Measurements from ENCODE around the gene AQP12B.
"Not testable (repeated sequence)": the region's sequence is repeated elsewhere in the genome, so short reads cannot be mapped to it uniquely, and the experiment has no call there.

AQP12B gene

DNA sequence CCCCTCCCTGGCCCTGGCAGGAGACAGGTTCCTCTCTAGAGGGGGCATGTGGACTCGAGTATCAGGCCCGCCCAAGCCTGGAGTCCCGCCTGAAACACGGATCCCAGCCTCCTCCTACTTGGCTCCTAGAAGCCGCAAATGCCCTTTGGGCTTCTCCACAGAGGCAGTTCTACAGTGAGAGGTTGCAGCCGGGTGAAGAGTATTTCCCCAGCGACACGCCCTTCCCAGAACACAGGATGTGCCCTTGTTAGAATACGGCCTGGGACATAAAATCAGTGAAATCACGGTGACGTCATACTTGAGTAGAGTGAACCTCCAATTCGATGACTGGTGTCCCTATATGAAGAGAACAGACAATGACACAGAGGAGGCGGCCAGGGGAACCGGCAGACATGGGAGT, 4.6 kb downstream of the AQP12B start:
- H3K4me1 ChIP-seq (ENCODE audit: insufficient read depth, low read length); ATAC-seq (ENCODE audit: insufficient read depth, low read depth); H3K27ac ChIP-seq (ENCODE audit: low read length); H3K36me3 ChIP-seq (ENCODE audit: insufficient read depth, low read length); H3K9ac ChIP-seq (ENCODE audit: low read depth, low read length); H2AFZ ChIP-seq (ENCODE audit: low read depth, low read length); DNase-seq; H3K27me3 ChIP-seq (ENCODE audit: insufficient read depth, low read length, poor library complexity); H3K79me2 ChIP-seq (ENCODE audit: insufficient read depth, low read length); H3K4me3 ChIP-seq (ENCODE audit: low read depth in 1 of 2, low read length in 2 of 2); H3K9me3 ChIP-seq (ENCODE audit: insufficient read depth, low read length, severe bottlenecking); H3K4me2 ChIP-seq (ENCODE audit: insufficient read depth, low read length); H4K20me1 ChIP-seq (ENCODE audit: insufficient read depth, low read length): not testable (repeated sequence)

DNA sequence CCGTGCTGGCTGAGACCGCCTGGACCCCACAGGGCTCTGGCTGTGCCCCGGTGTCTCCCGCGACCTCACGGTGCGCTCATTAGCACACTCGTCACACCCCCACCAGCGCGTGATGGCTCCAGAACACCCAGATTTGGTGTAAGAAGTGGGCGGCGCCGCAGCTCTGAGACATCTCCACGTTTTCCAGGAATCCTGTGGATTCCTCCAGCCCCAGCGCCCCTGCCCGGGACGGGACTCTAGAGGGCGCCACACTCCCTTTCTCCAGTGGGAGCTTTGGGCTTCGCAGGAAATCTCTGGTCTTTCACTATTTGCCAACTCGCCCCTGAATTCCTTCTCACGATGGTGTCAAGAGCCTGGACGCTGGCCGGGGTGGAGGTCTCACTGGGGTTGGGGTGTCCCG, 7.3 kb downstream of the AQP12B start:
- not testable (repeated sequence) for ATAC-seq (ENCODE audit: insufficient read depth, low read depth); H3K79me2 ChIP-seq (ENCODE audit: insufficient read depth, low read length); H3K27ac ChIP-seq (ENCODE audit: low read length); H3K4me1 ChIP-seq (ENCODE audit: insufficient read depth, low read length); H3K9me3 ChIP-seq (ENCODE audit: insufficient read depth, low read length, severe bottlenecking); H3K27me3 ChIP-seq (ENCODE audit: insufficient read depth, low read length, poor library complexity); H3K36me3 ChIP-seq (ENCODE audit: insufficient read depth, low read length); H3K4me3 ChIP-seq (ENCODE audit: low read depth in 1 of 2, low read length in 2 of 2); H4K20me1 ChIP-seq (ENCODE audit: insufficient read depth, low read length); H3K9ac ChIP-seq (ENCODE audit: low read depth, low read length); H3K4me2 ChIP-seq (ENCODE audit: insufficient read depth, low read length); DNase-seq; H2AFZ ChIP-seq (ENCODE audit: low read depth, low read length)

DNA sequence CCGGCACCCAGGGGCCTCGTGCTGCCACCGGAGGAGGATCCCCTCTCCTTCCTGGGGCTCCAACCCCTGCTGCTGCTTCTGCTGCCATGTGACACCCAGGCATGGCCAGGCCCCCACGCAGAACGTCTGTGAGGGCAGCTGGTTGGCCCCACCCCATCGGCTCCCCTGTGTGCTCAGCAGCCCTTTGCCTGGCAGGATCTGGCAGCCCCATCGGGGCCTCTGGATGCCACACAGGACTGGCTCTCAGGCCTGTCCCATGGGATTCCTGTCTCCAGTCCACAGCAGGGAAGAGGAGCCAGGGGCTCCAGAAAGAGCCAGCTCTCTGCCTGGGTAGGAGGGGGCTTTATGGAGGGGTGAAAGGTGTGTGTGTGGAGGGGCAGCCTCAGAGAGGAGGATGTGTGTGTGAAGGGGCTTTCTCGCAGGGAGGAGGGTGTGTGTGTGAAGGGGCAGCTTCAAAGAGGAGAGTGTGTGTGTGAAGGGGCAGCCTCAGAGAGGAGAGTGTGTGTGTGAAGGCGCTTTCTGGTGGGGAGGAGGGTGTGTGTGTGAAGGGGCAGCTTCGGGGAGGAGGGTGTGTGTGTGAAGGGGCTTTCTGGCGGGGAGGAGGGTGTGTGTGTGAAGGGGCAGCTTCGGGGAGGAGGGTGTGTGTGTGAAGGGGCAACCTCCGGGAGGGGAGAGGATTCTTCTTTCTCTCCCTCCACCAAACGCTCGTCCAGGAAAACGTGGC, 8.1 kb downstream of the AQP12B start:
- H3K4me1 ChIP-seq (ENCODE audit: insufficient read depth, low read length); ATAC-seq (ENCODE audit: insufficient read depth, low read depth); H3K9me3 ChIP-seq (ENCODE audit: insufficient read depth, low read length, severe bottlenecking); H4K20me1 ChIP-seq (ENCODE audit: insufficient read depth, low read length); H3K36me3 ChIP-seq (ENCODE audit: insufficient read depth, low read length); DNase-seq; H3K9ac ChIP-seq (ENCODE audit: low read depth, low read length); H3K4me3 ChIP-seq (ENCODE audit: low read depth in 1 of 2, low read length in 2 of 2); H3K79me2 ChIP-seq (ENCODE audit: insufficient read depth, low read length); H3K4me2 ChIP-seq (ENCODE audit: insufficient read depth, low read length); H3K27ac ChIP-seq (ENCODE audit: low read length); H3K27me3 ChIP-seq (ENCODE audit: insufficient read depth, low read length, poor library complexity); H2AFZ ChIP-seq (ENCODE audit: low read depth, low read length): not testable (repeated sequence)

DNA sequence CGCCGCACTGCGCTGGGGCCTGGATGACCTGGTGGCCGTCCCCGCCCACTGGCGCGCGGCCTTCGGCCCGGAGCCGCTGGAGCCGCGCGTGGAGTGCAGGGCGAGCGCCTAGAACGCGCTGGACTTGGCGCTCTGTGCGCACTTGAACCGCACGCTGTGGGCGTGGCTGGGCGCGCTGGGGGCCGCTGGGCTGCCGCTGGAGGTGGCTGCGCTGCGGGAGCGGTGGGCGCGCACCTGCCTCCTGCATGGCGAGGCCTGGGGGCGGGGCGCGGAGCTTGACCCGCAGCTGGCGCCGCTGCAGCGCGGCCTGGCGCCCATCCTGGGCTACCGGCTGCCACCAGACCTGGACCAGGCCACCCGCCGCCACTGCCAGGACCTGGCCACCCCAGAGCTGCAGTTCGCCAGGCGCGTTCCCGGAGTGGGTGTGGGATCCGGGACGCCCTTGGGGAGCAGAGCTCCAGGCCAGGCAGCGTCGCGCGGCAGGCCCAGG, 9.9 kb downstream of the AQP12B start:
- TF ChIP-seq EZH2 (IDR thresholded peaks at IDR 0.05; ENCODE audit: borderline replicate concordance, low read depth, low read length, severe bottlenecking) = no peak
- TF ChIP-seq, protein P1, sequence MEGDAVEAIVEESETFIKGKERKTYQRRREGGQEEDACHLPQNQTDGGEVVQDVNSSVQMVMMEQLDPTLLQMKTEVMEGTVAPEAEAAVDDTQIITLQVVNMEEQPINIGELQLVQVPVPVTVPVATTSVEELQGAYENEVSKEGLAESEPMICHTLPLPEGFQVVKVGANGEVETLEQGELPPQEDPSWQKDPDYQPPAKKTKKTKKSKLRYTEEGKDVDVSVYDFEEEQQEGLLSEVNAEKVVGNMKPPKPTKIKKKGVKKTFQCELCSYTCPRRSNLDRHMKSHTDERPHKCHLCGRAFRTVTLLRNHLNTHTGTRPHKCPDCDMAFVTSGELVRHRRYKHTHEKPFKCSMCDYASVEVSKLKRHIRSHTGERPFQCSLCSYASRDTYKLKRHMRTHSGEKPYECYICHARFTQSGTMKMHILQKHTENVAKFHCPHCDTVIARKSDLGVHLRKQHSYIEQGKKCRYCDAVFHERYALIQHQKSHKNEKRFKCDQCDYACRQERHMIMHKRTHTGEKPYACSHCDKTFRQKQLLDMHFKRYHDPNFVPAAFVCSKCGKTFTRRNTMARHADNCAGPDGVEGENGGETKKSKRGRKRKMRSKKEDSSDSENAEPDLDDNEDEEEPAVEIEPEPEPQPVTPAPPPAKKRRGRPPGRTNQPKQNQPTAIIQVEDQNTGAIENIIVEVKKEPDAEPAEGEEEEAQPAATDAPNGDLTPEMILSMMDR (IDR thresholded peaks at IDR 0.05; ENCODE audit: borderline replicate concordance, extremely low read depth, low read length, poor library complexity, severe bottlenecking) = no peak
- Histone ChIP-seq H3K9me3 (ENCODE audit: insufficient read depth, low read length, severe bottlenecking) (no peaks in the 10 kb centered on the region), H3K9ac (ENCODE audit: low read depth, low read length) (no peak overlapping the region), H3K4me3 (ENCODE audit: low read depth in 1 of 2, low read length in 2 of 2) (no peak overlapping the region), H3K4me1 (ENCODE audit: insufficient read depth, low read length) (no peaks in the 10 kb centered on the region), H3K36me3 (ENCODE audit: insufficient read depth, low read length) (no peaks in the 10 kb centered on the region), H3K4me2 (ENCODE audit: insufficient read depth, low read length) (no peak overlapping the region), H2AFZ (ENCODE audit: low read depth, low read length) (no peak overlapping the region), H3K27ac (ENCODE audit: low read length) (no peak overlapping the region), H3K79me2 (ENCODE audit: insufficient read depth, low read length) (no peaks in the 10 kb centered on the region), H4K20me1 (ENCODE audit: insufficient read depth, low read length) (no peaks in the 10 kb centered on the region), H3K27me3 (ENCODE audit: insufficient read depth, low read length, poor library complexity) (peaks cover 4% of the 10 kb centered on the region)
- no peak for ATAC-seq (ENCODE audit: insufficient read depth, low read depth)
- no peak for DNase-seq

DNA sequence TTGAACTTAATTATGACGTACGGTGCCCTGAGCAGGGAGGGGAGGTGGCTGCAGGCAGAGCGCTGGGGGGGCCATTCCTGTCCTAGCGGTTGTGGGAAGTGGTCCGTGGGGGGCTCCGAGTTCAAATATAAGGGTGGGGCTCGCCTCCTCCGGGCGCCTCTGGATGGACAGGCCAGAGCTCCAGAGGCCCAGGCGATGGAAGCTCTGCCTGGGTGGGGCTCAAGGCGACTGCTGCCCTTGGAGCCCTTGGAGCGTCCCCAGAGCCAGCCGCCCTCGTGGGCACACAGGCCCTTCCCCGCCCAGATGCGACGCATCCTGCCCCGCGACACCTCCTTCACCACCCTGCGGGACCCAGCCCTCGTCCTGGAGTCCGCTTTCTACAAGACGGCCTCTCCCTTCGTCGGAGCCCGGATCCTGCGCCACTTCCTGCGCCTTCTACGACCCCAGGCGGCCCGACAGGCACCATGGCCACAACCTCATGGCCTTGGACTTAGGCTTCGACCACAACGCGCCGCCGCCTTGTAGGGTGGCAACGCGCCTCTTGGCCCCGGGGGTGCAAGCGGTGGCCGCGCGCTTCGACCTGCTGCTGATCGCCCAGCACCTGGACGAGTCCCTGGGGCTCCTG, 10.5 kb downstream of the AQP12B start:
- H3K4me2 ChIP-seq (ENCODE audit: insufficient read depth, low read length) = no peak overlapping the region
- no peak overlapping the region for H2AFZ ChIP-seq (ENCODE audit: low read depth, low read length)
- peaks cover 8% of the 10 kb centered on the region for H3K27me3 ChIP-seq (ENCODE audit: insufficient read depth, low read length, poor library complexity)
- H3K79me2 ChIP-seq (ENCODE audit: insufficient read depth, low read length) = no peaks in the 10 kb centered on the region
- no peaks in the 10 kb centered on the region for H3K4me1 ChIP-seq (ENCODE audit: insufficient read depth, low read length)
- no peaks in the 10 kb centered on the region for H3K36me3 ChIP-seq (ENCODE audit: insufficient read depth, low read length)
- no peaks in the 10 kb centered on the region for H3K9me3 ChIP-seq (ENCODE audit: insufficient read depth, low read length, severe bottlenecking)
- H3K27ac ChIP-seq (ENCODE audit: low read length) = no peak overlapping the region
- DNase-seq (no peak), ATAC-seq (ENCODE audit: insufficient read depth, low read depth) (no peak)
- H4K20me1 ChIP-seq (ENCODE audit: insufficient read depth, low read length) = no peaks in the 10 kb centered on the region
- no peak overlapping the region for H3K4me3 ChIP-seq (ENCODE audit: low read depth in 1 of 2, low read length in 2 of 2)
- TF ChIP-seq EZH2 (IDR thresholded peaks at IDR 0.05; ENCODE audit: borderline replicate concordance, low read depth, low read length, severe bottlenecking) = no peak
- TF ChIP-seq, protein P1 (IDR thresholded peaks at IDR 0.05; ENCODE audit: borderline replicate concordance, extremely low read depth, low read length, poor library complexity, severe bottlenecking) = no peak
- H3K9ac ChIP-seq (ENCODE audit: low read depth, low read length) = no peak overlapping the region
